ENCODE data around the gene DHX15.

Gene DHX15

DNA sequence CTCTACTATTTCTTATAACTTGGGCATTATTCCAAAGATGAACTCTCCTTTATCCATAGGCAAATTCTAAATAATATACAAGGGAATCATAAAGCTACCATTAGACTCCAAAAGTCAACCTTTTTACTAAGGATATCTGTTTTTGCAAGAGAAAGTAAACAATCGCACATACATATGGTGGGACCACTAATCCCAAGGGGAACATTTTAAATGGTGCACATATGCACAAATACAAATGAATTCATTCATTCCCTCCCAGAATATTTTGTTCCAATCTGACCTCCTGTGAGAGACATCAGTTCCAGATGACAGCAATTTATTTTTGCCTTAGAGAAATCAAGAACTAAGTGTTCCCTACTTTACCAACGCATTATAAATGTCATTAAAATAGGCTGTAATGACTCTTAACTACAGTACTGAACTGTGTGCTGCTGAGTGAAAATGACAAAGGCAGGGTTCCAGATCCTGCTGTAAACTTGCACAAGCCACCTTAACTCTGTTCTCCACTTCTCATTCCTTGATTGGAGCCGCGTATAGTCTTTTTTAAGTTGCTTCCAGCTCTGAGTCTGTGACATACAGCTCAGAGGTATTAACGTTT, 2.0 kb downstream of the DHX15 start:
- no peak for DNase-seq (ENCODE audit: low read depth)

- no peak for DNase-seq (ENCODE audit: low read depth)
These were observed 6.0 kb downstream of the DHX15 start for GRCh38 chr4:24578364-24578763.

GRCh38 chr4:24576276-24576675, 8.1 kb downstream of the DHX15 start:
- no peak for DNase-seq (ENCODE audit: low read depth)

- no peak for DNase-seq (ENCODE audit: low read depth)
These were observed 10.1 kb downstream of the DHX15 start for GRCh38 chr4:24574236-24574635.

GRCh38 chr4:24573582-24573981, 10.8 kb downstream of the DHX15 start:
- DNase-seq (ENCODE audit: low read depth), result no peak

DNA sequence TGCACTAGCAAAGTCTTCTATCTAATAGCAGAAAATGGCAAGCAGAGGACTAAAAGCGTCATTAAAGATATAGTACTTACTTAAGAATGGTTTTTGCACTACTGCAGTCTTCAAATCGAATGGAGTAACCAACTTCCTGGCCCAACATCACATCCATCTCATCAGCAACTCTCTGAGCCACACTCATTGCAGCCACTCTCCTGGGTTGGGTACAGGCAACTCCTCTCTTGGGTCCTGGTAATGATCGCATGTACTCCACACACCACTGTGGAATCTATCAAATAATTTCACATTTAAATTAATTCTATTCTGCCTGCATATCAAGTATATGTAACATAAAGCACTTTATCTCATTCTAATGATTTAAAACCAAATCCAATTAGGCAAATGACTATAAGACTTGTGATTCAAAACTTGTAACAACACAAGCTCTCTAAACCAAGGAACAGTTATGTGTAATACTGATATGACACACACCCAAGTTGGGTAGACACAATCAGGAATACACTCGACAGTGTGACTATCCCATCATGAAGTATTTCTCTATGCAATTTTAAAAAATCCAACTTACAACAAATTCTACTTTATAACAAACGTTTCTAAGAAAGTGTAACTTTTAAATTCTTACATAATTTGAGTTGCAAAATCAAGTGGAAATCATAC, 13.6 kb downstream of the DHX15 start:
- no peak for DNase-seq (ENCODE audit: low read depth)

- no peak for DNase-seq (ENCODE audit: low read depth)
These were observed 14.2 kb downstream of the DHX15 start for GRCh38 chr4:24570172-24570571.

DNA sequence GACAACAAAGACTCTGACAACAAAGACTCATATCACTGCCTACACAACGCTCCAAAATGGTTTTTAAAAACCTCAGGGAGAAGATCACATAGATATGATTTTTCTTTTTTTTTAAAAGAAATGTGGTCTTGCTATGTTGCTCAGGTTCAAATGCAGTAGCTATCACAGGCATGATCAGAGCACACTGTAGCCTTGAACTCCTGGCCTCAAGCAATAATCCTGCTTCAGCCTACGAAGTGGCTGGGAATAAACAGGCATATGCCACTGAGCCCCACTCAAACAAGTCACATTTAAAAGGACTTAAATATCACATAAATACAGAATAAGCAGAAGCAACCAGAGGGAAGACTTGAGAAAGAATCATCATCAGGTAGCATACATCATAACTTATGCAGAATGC, 14.7 kb downstream of the DHX15 start:
- no peak for DNase-seq (ENCODE audit: low read depth)

- no peak for DNase-seq (ENCODE audit: low read depth)
These were observed 15.9 kb downstream of the DHX15 start for GRCh38 chr4:24568425-24568824.

DNA sequence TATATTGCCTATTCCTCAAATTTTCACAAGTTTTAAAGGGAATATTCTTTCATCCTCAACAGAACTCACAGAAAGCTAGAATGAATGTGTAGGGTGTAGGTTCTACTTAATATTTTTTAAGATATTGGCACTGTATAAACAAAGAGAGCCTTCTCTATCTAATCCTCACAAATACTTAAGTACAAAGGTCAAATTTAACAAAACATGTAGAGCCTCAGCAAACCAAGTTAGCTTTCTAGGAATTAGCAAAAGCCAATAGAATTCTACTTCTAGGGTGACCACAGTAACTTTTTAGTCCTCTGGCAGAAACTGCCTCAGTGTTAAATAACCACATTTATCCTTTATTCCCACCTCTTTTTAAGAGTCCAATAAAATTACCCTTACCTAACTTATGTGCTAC, 19.3 kb downstream of the DHX15 start:
- no peak for DNase-seq (ENCODE audit: low read depth)

DNA sequence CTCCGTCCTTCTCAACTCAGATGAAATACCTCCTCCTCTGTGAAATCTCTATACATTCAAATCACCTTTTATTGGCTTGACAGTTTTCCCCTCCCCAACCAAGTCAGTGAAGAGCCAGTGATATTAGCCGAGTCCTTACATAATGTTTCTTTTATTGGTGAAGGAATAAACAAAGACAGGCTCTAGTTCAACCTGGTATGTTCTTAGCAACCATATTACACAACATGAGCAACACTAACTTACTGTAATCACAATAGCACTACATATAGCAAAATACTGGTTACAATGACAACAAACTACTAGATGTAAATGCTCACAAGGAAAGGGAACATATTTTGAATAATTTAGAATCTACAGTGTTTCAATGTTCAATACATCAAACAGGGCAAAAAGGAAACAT, 19.9 kb downstream of the DHX15 start:
- DNase-seq (ENCODE audit: low read depth), result peak; percentile 68

DNA sequence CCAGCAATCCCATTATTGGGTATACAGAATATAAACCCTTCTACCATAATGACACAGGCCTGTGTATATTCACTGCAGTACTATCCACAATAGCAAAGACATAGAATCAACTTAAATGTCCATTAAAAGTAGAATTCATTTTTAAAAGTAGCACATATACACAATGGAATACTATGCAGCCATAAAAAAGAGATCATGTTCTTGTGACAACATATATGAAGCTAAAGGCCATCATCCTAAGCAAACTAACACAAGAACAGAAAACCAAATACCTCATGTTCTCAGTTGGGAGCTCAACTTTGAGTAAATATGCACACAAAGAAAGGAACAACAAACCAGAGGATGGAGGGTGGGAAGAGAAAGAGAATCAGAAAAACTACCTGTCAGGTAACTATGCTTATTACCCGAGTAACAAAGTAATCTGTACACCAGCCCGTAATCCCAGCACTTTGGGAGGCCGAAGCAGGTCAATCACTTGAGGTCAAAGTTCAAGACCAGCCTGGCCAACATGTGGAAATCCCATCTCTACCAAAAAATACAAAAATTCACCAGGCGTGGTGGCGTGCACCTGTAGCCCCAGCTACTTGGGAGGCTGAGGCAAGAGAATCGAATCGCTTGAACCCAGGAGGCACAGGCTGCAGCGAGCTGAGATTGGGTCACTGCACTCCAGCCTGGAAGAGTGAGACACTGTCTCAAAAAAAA, 22.8 kb downstream of the DHX15 start:
- DNase-seq (ENCODE audit: low read depth), result no peak

GRCh38 chr4:24560868-24561368, 23.4 kb downstream of the DHX15 start:
- peak; percentile 54 for DNase-seq (ENCODE audit: low read depth)

- DNase-seq (ENCODE audit: low read depth), result peak; percentile 60
These were observed 24.5 kb downstream of the DHX15 start for GRCh38 chr4:24559889-24560288.

DNA sequence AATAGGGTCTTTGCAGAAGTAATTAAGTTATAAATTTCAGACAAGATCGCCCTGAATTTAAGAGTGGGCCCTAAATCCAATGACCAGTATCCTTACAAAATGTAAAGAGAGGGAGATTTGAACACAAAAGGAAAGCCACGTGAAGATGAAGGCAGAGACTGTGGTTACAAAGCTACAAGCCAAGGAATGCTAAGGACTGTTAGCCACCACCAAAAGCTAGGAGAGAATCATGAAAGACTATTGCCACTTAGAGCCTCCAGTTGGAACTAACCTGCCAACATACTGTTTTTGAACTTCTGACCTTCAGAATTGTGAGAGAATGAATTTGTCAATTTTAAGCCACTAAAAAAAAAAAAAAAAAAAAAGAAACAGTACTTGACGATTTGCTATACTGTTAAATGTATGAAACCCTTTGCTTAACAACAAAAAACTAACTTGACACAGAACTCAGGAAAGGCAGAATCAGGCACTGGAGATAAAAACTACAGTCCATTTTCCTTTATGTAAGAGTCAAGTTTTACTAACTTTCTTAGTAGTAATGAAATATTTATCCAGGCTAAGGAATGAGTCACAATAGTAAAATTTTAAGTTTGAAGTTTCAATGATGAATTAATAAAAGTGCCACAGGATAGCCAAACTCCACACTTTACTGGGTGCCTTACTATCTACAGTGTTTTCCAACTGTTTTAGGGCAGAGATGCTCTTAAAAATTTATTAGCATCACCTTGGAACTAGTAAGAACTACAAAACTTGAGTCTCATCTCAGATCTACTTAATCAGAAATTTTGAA, 25.1 kb downstream of the DHX15 start:
- DNase-seq (ENCODE audit: low read depth), result peak; percentile 24

DNA sequence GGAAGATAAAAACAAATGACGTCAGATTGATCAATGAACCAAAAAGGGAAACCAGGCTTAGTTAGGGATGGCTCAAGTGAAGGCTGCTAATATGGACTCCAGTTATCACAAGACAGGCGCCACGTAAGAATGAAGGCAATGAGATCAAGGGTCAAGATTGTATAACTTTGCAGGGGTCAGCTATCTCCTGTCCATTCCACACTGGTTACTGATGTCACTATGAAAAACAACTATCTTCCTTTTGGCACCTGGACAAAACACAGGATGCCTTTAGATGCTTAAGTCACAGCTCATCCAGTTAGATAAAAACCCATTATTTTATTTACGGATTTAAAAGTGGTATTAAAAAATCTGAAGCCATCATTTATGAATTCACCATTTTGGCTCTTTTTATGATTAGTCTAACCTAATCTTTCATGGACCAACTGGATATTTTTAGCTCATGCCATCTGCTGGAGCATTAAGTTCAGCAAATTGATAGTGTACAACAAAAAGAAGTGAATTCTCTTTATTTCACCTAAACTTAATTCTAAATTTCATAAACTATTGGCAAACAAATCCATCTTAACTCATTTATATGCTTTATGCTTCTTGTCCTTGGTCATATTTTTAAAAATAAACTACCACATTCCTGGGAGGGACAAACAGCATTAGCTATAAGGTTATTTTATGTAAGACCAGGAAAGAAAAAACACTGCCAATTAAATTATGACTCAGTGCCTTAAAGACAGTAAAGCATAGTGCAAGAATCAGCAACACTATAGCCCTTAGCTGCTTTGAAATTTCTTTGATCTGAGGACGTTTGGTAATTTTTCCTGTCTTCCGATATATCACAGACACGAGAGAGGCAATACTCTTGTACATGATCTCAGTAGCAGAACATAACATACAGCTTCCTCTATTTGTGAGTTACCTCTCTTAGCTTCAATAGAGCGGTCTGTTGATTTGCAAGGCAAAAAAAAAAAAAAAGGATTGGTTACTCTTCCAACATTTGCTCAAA, 27.0 kb downstream of the DHX15 start:
- DNase-seq (ENCODE audit: low read depth), result peak; percentile 74

GRCh38 chr4:24551492-24552289, 32.7 kb downstream of the DHX15 start:
- peak; percentile 74 for DNase-seq (ENCODE audit: low read depth)

DNA sequence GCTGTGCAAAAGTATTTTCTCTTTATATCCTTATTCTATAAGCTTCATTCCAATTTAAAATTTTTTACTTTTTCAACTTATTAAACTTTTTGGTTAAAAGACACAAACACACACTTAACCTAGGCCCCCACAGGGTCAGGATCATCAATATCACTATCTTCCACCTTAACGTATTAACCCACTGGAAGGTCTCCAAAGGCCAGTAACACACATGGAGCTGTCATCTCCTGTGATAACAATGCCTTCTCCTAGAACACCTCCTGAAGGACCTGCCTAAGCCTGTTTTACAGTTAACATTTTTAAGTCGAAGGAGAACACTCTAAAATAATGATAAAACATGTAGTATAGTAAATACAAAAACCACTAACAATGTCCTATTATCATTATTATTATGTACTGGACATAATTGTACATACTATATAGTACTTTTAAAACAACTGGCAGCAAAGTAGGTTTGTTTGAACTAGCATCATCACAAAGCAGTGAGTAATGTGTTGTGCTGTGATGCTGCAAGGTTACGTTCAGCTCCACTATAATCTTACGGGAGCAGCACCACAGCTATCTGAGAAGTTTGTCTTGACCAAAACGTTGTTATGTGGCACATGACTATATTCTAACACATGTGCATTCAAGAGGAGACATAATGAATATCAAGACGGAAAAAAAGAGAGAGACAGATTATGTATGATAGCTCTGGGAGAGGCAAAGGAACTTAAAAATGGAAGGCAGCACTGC, 33.7 kb downstream of the DHX15 start:
- DNase-seq (ENCODE audit: low read depth), result peak; percentile 65

DNA sequence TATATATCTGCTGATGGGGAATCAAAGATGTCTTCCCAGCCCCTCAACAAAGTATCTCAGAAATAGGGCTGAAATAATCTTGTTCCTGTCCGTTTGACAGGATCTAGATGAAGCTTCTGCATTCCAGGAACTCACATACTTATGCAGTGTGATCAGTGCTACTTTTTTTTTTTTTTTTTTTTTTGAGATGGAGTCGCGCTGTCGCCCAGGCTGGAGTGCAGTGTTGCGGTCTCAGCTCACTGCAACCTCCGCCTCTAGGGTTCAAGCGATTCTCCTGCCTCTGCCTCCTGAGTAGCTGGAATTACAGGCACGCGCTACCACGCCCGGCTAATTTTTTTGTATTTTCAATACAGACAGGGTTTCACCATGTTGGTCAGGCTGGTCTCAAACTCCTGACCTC, 36.4 kb downstream of the DHX15 start:
- DNase-seq (ENCODE audit: low read depth), result no peak

All from iris pigment epithelial cell (primary cell).